H9 (cell line): ENCODE results near the gene GPI. TPM values are rescaled to one million over a fixed set of nuclear protein-coding genes. Genes with fewer than 3 reads are reported as not detected.

ENCODE experiments used
- DNase-seq: peaks from one replicate; pipeline ENCODE4 v3.0.0-alpha.2; 2017
- H2AFZ ChIP-seq: one replicate; pipeline ENCODE4 v1.6.1; 2013; ENCODE audit warnings: mild to moderate bottlenecking, low read length, control low read depth, moderate library complexity
- H2AK5ac ChIP-seq: 2 replicates; pipeline ENCODE4 v1.6.1; 2013; ENCODE audit warnings: low read length, control low read depth, mixed read lengths; ENCODE audit not compliant: insufficient read length
- H2BK120ac ChIP-seq: one replicate; pipeline ENCODE4 v1.6.1; 2013; ENCODE audit warnings: low read depth, mild to moderate bottlenecking, low read length, control low read depth, inconsistent platforms; ENCODE audit not compliant: poor library complexity, severe bottlenecking
- H2BK12ac ChIP-seq: 2 replicates; pipeline ENCODE4 v1.6.1; 2013; ENCODE audit warnings: low read length, control low read depth, mixed read lengths, low read depth; ENCODE audit not compliant: insufficient read length
- H2BK15ac ChIP-seq: 2 replicates; pipeline ENCODE4 v1.6.1; 2013; ENCODE audit warnings: low read depth, low read length, control low read depth
- H2BK20ac ChIP-seq: one replicate; pipeline ENCODE4 v1.6.1; 2013; ENCODE audit warnings: low read depth, mild to moderate bottlenecking, low read length, control low read depth, inconsistent platforms; ENCODE audit not compliant: poor library complexity, severe bottlenecking
- H2BK5ac ChIP-seq: 2 replicates; pipeline ENCODE4 v1.6.1; 2013; ENCODE audit warnings: low read length, control low read depth, mixed read lengths; ENCODE audit not compliant: insufficient read length
- H3K14ac ChIP-seq: 2 replicates; pipeline ENCODE4 v1.6.1; 2013; ENCODE audit warnings: low read length, control low read depth; ENCODE audit not compliant: insufficient read depth
- H3K18ac ChIP-seq: 2 replicates; pipeline ENCODE4 v1.6.1; 2013; ENCODE audit warnings: low read depth, mild to moderate bottlenecking, mixed read lengths, low read length, control low read depth; ENCODE audit not compliant: insufficient read length
- H3K23ac ChIP-seq: 2 replicates; pipeline ENCODE4 v1.6.1; 2013; ENCODE audit warnings: low read length, control low read depth, mixed read lengths, low read depth; ENCODE audit not compliant: insufficient read length
- H3K23me2 ChIP-seq: 2 replicates; pipeline ENCODE4 v1.6.1; 2013; ENCODE audit warnings: low read depth, mild to moderate bottlenecking, mixed read lengths, low read length, control low read depth; ENCODE audit not compliant: insufficient read length, poor library complexity, severe bottlenecking
- H3K27ac ChIP-seq: 2 replicates; pipeline ENCODE4 v1.5.1; 2013; ENCODE audit warnings: low read length, control low read depth, mixed read lengths, low read depth; ENCODE audit not compliant: insufficient read length
- H3K27me3 ChIP-seq: 2 replicates; pipeline ENCODE4 v1.6.1; 2013; ENCODE audit warnings: low read length, control low read depth, inconsistent platforms; ENCODE audit not compliant: insufficient read depth
- H3K4ac ChIP-seq: 2 replicates; pipeline ENCODE4 v1.6.1; 2013; ENCODE audit warnings: low read depth, mild to moderate bottlenecking, control low read depth, inconsistent platforms, low read length, moderate library complexity
- H3K4me1 ChIP-seq: 2 replicates; pipeline ENCODE4 v1.6.1; 2013; ENCODE audit warnings: low read length, control low read depth, inconsistent platforms; ENCODE audit not compliant: insufficient read depth
- H3K4me2 ChIP-seq: 2 replicates; pipeline ENCODE4 v1.6.1; 2013; ENCODE audit warnings: low read length, control low read depth, mixed read lengths; ENCODE audit not compliant: insufficient read length, insufficient read depth
- H3K56ac ChIP-seq: 2 replicates; pipeline ENCODE4 v1.6.1; 2013; ENCODE audit warnings: low read depth, mild to moderate bottlenecking, mixed read lengths, low read length, control low read depth; ENCODE audit not compliant: insufficient read length
- H3K79me1 ChIP-seq: 2 replicates; pipeline ENCODE4 v1.6.1; 2013; ENCODE audit warnings: low read depth, mild to moderate bottlenecking, moderate library complexity, low read length, control low read depth, inconsistent platforms; ENCODE audit not compliant: insufficient read depth, poor library complexity, severe bottlenecking
- H3K79me2 ChIP-seq: 2 replicates; pipeline ENCODE4 v1.6.1; 2013; ENCODE audit warnings: low read length, control low read depth, inconsistent platforms; ENCODE audit not compliant: insufficient read depth
- H3K9ac ChIP-seq: 2 replicates; pipeline ENCODE4 v1.6.1; 2013; ENCODE audit warnings: low read length, control low read depth, mixed read lengths; ENCODE audit not compliant: insufficient read length; ENCODE audit errors: extremely low read depth
- H3K9me3 ChIP-seq: one replicate; pipeline ENCODE4 v1.6.1; 2013; ENCODE audit warnings: low read depth, low read length, inconsistent platforms; ENCODE audit not compliant: control insufficient read depth
- H3T11ph ChIP-seq: one replicate; pipeline ENCODE4 v1.6.1; 2013; ENCODE audit warnings: mild to moderate bottlenecking, low read length, control low read depth, inconsistent platforms
- H4K20me1 ChIP-seq: one replicate; pipeline ENCODE4 v1.6.1; 2013; ENCODE audit not compliant: control insufficient read depth, insufficient read length, insufficient read depth
- H4K5ac ChIP-seq: 2 replicates; pipeline ENCODE4 v1.6.1; 2013; ENCODE audit warnings: low read depth, mild to moderate bottlenecking, mixed read lengths, low read length, control low read depth; ENCODE audit not compliant: insufficient read length
- H4K8ac ChIP-seq: replicated peaks from 2 replicates; pipeline ENCODE4 v1.6.1; 2013; ENCODE audit warnings: low read length, control low read depth, mixed read lengths, low read depth; ENCODE audit not compliant: insufficient read length
- H4K91ac ChIP-seq: 2 replicates; pipeline ENCODE4 v1.6.1; 2013; ENCODE audit warnings: low read depth, mild to moderate bottlenecking, moderate library complexity, mixed read lengths, low read length, control low read depth; ENCODE audit not compliant: insufficient read length
- H3K27ac Mint-ChIP-seq, 3 experiments: 2 replicates in 2 of 3; 3 replicates in 1 of 3; pipeline ENCODE4 v1.8.0; 2020 to 2021; ENCODE audit warnings: mixed read lengths in 3 of 3, mild to moderate bottlenecking in 1 of 3, moderate library complexity in 1 of 3
- H3K27me3 Mint-ChIP-seq: 2 replicates; pipeline ENCODE4 v1.8.0; 2021; ENCODE audit warnings: low read depth, mild to moderate bottlenecking, moderate library complexity, mixed read lengths
- H3K36me3 Mint-ChIP-seq, 3 experiments: 2 replicates in 2 of 3; 3 replicates in 1 of 3; pipeline ENCODE4 v1.8.0; 2020 to 2021; ENCODE audit warnings: low read depth in 3 of 3, mixed read lengths in 3 of 3; ENCODE audit not compliant: insufficient read depth in 1 of 3
- H3K4me1 Mint-ChIP-seq, 2 experiments: 2 replicates each; pipeline ENCODE4 v1.8.0; 2020; ENCODE audit warnings: mixed read lengths in 2 of 2
- H3K4me3 Mint-ChIP-seq, 2 experiments: 2 replicates in 1 of 2; 3 replicates in 1 of 2; pipeline ENCODE4 v1.8.0; 2020 to 2021; ENCODE audit warnings: mild to moderate bottlenecking in 2 of 2, mixed read lengths in 2 of 2, moderate library complexity in 1 of 2
- H3K9me3 Mint-ChIP-seq, 2 experiments: 2 replicates in 1 of 2; 3 replicates in 1 of 2; pipeline ENCODE4 v1.8.0; 2020; ENCODE audit warnings: mild to moderate bottlenecking in 2 of 2, mixed read lengths in 2 of 2, moderate library complexity in 1 of 2
- CTCF ChIP-seq: fragments of 200-600 bp; sonication (generic); conservative IDR thresholded peaks from 3 replicates; pipeline ENCODE4 v1.8.0; 2021; ENCODE audit warnings: antibody characterized with exemption, mild to moderate bottlenecking
- whole genome bisulfite sequencing: extraction: QIAGEN DNeasy Blood & Tissue Kit; methylation state at CpG from one replicate; pipeline ENCODE4 v1.1.7; 2013; ENCODE audit warnings: missing lambda C conversion rate, low lambda C conversion rate, mixed read lengths; ENCODE audit not compliant: insufficient read length; ENCODE audit errors: extremely low coverage; 5-methylcytosine and 5-hydroxymethylcytosine counted together
- total RNA-seq: library from RNA; stranded (reverse); gene quantifications from 2 replicates; pipeline ENCODE4 v1.2.1, GENCODE V29; 2021

Gene GPI
- total RNA-seq, 1 experiment from 2014 or later = 373 TPM

GRCh38 chr19:34366738-34367623 is 2.0 kb downstream of the GPI start:
- H3K79me1 ChIP-seq = peaks cover 11% of the 10 kb centered on the region
- Mint-ChIP-seq H3K27me3 (peaks cover 1% of the 10 kb centered on the region), H3K4me1 (peaks cover 26 to 28% of the 10 kb centered on the region in 2 experiments), H3K36me3 (peaks cover 44 to 60% (median 56%) of the 10 kb centered on the region in 3 experiments), H3K9me3 (no peaks in the 10 kb centered on the region), H3K4me3 (peak overlapping the region; percentile 97), H3K27ac (peak overlapping the region in 1 of 3 experiments; percentile 80; a peak in 1 of 7 replicates)
- no peak overlapping the region for H2BK15ac ChIP-seq
- H3T11ph ChIP-seq = no peak overlapping the region
- peaks cover 2% of the 10 kb centered on the region; the same call in 1 of the 2 replicates for H3K4me1 ChIP-seq
- H3K18ac ChIP-seq = no peak overlapping the region
- no peak overlapping the region for H2AK5ac ChIP-seq
- no peak overlapping the region for H3K56ac ChIP-seq
- TF ChIP-seq CTCF = no peak
- H2BK20ac ChIP-seq = no peak overlapping the region
- no peak overlapping the region for H4K8ac ChIP-seq
- H2BK12ac ChIP-seq = no peak overlapping the region
- H3K4me2 ChIP-seq = no peak overlapping the region
- H2AFZ ChIP-seq = no peak overlapping the region
- H3K27ac ChIP-seq = no peak overlapping the region
- H3K4ac ChIP-seq = no peak overlapping the region
- H3K23ac ChIP-seq = no peak overlapping the region
- DNase-seq = no peak
- H3K23me2 ChIP-seq = peaks cover 7% of the 10 kb centered on the region
- no CpG with 5 or more reads among the region's 10 CpGs for WGBS
- H3K14ac ChIP-seq = no peak overlapping the region
- H3K79me2 ChIP-seq = peaks cover 7% of the 10 kb centered on the region; the same call in 1 of the 2 replicates
- H3K9me3 ChIP-seq = no peaks in the 10 kb centered on the region
- peaks cover 3% of the 10 kb centered on the region for H4K20me1 ChIP-seq
- no peak overlapping the region for H3K9ac ChIP-seq
- H4K91ac ChIP-seq = no peak overlapping the region
- no peaks in the 10 kb centered on the region for H3K27me3 ChIP-seq
- H2BK5ac ChIP-seq = no peak overlapping the region
- H4K5ac ChIP-seq = no peak overlapping the region
- no peak overlapping the region for H2BK120ac ChIP-seq
